IMR-90 (cell line): ENCODE results near the gene WNT7B. TPM values are rescaled to one million over a fixed set of nuclear protein-coding genes. Genes with fewer than 3 reads are reported as not detected.

Experiments used
- ATAC-seq: fragments of 200-7000 bp; cut with Tn5 transposase; 2 replicates; pipeline ENCODE4 v1.9.1; 2020; ENCODE audit warnings: low read depth, mild to moderate bottlenecking, moderate library complexity
- BruUV-seq: library from RNA; stranded (reverse); fragments of 400-500 nt; replicated peaks from 2 replicates; lab custom pipeline; 2021; lab: Mats Ljungman, UMichigan
- CTCF ChIA-PET: fragments of 300-600 bp; formaldehyde crosslinking; extraction: SDS; loops from one replicate; lab custom pipeline; 2021; ENCODE audit warnings: antibody characterized with exemption; lab: Yijun Ruan, JAX
- POLR2A ChIA-PET: fragments of 300-600 bp; sonication (Branson Sonifier 250); formaldehyde crosslinking; loops from one replicate; lab custom pipeline; 2022; ENCODE audit warnings: antibody characterized with exemption; ENCODE audit not compliant: unreplicated experiment; lab: Charles Lee
- DNase-seq: peaks from one replicate; pipeline ENCODE4 v3.0.0; 2013
- H2AFZ ChIP-seq: replicated peaks from 2 replicates; pipeline ENCODE3; 2013; ENCODE audit warnings: low read length, mild to moderate bottlenecking; ENCODE audit not compliant: poor library complexity
- H2AK5ac ChIP-seq: 2 replicates; pipeline ENCODE4 v1.6.1; 2013; ENCODE audit warnings: low read depth, low read length, inconsistent platforms
- H2AK9ac ChIP-seq: replicated peaks from 2 replicates; pipeline ENCODE3; 2013; ENCODE audit warnings: mild to moderate bottlenecking, low read depth, low read length, moderate library complexity; ENCODE audit not compliant: poor library complexity
- H2BK120ac ChIP-seq: 2 replicates; pipeline ENCODE4 v1.6.1; 2013; ENCODE audit warnings: low read depth, low read length, inconsistent platforms
- H2BK15ac ChIP-seq: 3 replicates; pipeline ENCODE4 v1.6.1; 2013; ENCODE audit warnings: low read depth, low read length, inconsistent platforms
- H2BK20ac ChIP-seq: 2 replicates; pipeline ENCODE4 v1.6.1; 2013; ENCODE audit warnings: low read depth, mild to moderate bottlenecking, inconsistent platforms, low read length, moderate library complexity
- H2BK5ac ChIP-seq: 2 replicates; pipeline ENCODE4 v1.6.1; 2013; ENCODE audit warnings: mild to moderate bottlenecking, low read depth, low read length, inconsistent platforms; ENCODE audit not compliant: poor library complexity, severe bottlenecking
- H3K14ac ChIP-seq: replicated peaks from 2 replicates; pipeline ENCODE4 v1.6.1; 2013; ENCODE audit warnings: low read depth, low read length, inconsistent platforms
- H3K18ac ChIP-seq: 2 replicates; pipeline ENCODE4 v1.6.1; 2013; ENCODE audit warnings: low read depth, low read length, control low read depth
- H3K23ac ChIP-seq: 2 replicates; pipeline ENCODE4 v1.6.1; 2013; ENCODE audit warnings: low read depth, low read length, inconsistent platforms
- H3K27ac ChIP-seq: 2 replicates; pipeline ENCODE4 v1.5.1; 2013; ENCODE audit warnings: mild to moderate bottlenecking, control low read depth, low read length; ENCODE audit not compliant: insufficient read depth
- H3K27me3 ChIP-seq: 2 replicates; pipeline ENCODE4 v1.6.1; 2013; ENCODE audit warnings: low read length; ENCODE audit not compliant: control insufficient read depth, insufficient read depth
- H3K36me3 ChIP-seq: 2 replicates; pipeline ENCODE4 v1.6.1; 2013; ENCODE audit warnings: low read length, mixed read lengths; ENCODE audit not compliant: control insufficient read depth, insufficient read depth
- H3K4ac ChIP-seq: 2 replicates; pipeline ENCODE4 v1.6.1; 2013; ENCODE audit warnings: low read depth, low read length, inconsistent platforms
- H3K4me1 ChIP-seq: 2 replicates; pipeline ENCODE4 v1.6.1; 2013; ENCODE audit warnings: low read length, mixed read lengths; ENCODE audit not compliant: control insufficient read depth, insufficient read depth
- H3K4me2 ChIP-seq: 2 replicates; pipeline ENCODE4 v1.6.1; 2013; ENCODE audit warnings: low read depth, mild to moderate bottlenecking, control low read depth, low read length, moderate library complexity
- H3K4me3 ChIP-seq: 2 replicates; pipeline ENCODE4 v1.5.1; 2013; ENCODE audit warnings: low read depth, mild to moderate bottlenecking, control low read depth, low read length, moderate library complexity; ENCODE audit not compliant: insufficient read depth
- H3K56ac ChIP-seq: 2 replicates; pipeline ENCODE4 v1.6.1; 2013; ENCODE audit warnings: low read length, inconsistent platforms; ENCODE audit not compliant: insufficient read depth; ENCODE audit errors: extremely low read depth
- H3K79me1 ChIP-seq, 2 experiments: 2 replicates each; pipeline ENCODE4 v1.6.1; 2013; ENCODE audit warnings: low read length in 2 of 2, inconsistent platforms in 1 of 2, low read depth in 1 of 2
- H3K9ac ChIP-seq: 2 replicates; pipeline ENCODE4 v1.6.1; 2013; ENCODE audit warnings: low read depth, low read length, control low read depth
- H3K9me1 ChIP-seq: 2 replicates; pipeline ENCODE4 v1.6.1; 2013; ENCODE audit warnings: low read length, inconsistent platforms; ENCODE audit not compliant: insufficient read depth
- H3K9me3 ChIP-seq: 2 replicates; pipeline ENCODE4 v1.6.1; 2013; ENCODE audit warnings: low read length; ENCODE audit not compliant: control insufficient read depth, insufficient read depth
- H4K20me1 ChIP-seq: 2 replicates; pipeline ENCODE4 v1.6.1; 2013; ENCODE audit warnings: low read length, inconsistent platforms; ENCODE audit not compliant: insufficient read depth
- H4K5ac ChIP-seq: 2 replicates; pipeline ENCODE4 v1.6.1; 2013; ENCODE audit warnings: mild to moderate bottlenecking, low read depth, low read length, control low read depth
- H4K8ac ChIP-seq, 2 experiments: 2 replicates each; pipeline ENCODE4 v1.6.1; 2013; ENCODE audit warnings: low read depth in 2 of 2, low read length in 2 of 2, control low read depth in 1 of 2, inconsistent platforms in 1 of 2
- H4K91ac ChIP-seq: 2 replicates; pipeline ENCODE4 v1.6.1; 2013; ENCODE audit warnings: low read depth, low read length, inconsistent platforms; ENCODE audit not compliant: insufficient read depth
- BHLHE40 ChIP-seq: fragments of 150-350 bp; IDR thresholded peaks from 2 replicates; pipeline ENCODE4 v1.6.1; 2016; ENCODE audit warnings: mild to moderate bottlenecking, low read depth, low read length
- CEBPB ChIP-seq: IDR thresholded peaks from 2 replicates; pipeline ENCODE4 v1.6.1; 2012; ENCODE audit warnings: low read depth, low read length, improper control_type of control experiment
- FOS ChIP-seq: fragments of 150-350 bp; IDR thresholded peaks from 2 replicates; pipeline ENCODE4 v1.6.1; 2016; ENCODE audit warnings: low read depth, low read length
- MAFK ChIP-seq: IDR thresholded peaks from 2 replicates; pipeline ENCODE4 v1.6.1; 2012; ENCODE audit warnings: low read depth, low read length, improper control_type of control experiment
- MAZ ChIP-seq: IDR thresholded peaks from 2 replicates; pipeline ENCODE4 v1.6.1; 2012; ENCODE audit warnings: low read depth, mild to moderate bottlenecking, low read length, improper control_type of control experiment, moderate library complexity, borderline replicate concordance
- NFE2L2 ChIP-seq: fragments of 150-350 bp; IDR thresholded peaks from 2 replicates; pipeline ENCODE4 v1.6.1; 2016; ENCODE audit warnings: low read depth, mild to moderate bottlenecking, low read length
- POLR2A ChIP-seq: IDR thresholded peaks from 2 replicates; pipeline ENCODE4 v1.6.1; 2012; ENCODE audit warnings: mild to moderate bottlenecking, low read depth, low read length
- RAD21 ChIP-seq: IDR thresholded peaks from 2 replicates; pipeline ENCODE4 v1.6.1; 2012; ENCODE audit warnings: low read length, improper control_type of control experiment
- RCOR1 ChIP-seq: IDR thresholded peaks from 2 replicates; pipeline ENCODE4 v1.6.1; 2012; ENCODE audit warnings: mild to moderate bottlenecking, low read length, improper control_type of control experiment; ENCODE audit not compliant: insufficient replicate concordance
- RFX5 ChIP-seq: IDR thresholded peaks from 2 replicates; pipeline ENCODE4 v1.8.0; 2012; ENCODE audit warnings: low read depth, mild to moderate bottlenecking, low read length, moderate library complexity
- SMC3 ChIP-seq: fragments of 150-350 bp; IDR thresholded peaks from 2 replicates; pipeline ENCODE4 v1.6.1; 2016; ENCODE audit warnings: low read depth, mild to moderate bottlenecking, antibody characterized with exemption, low read length, moderate library complexity
- WGBS, 2 experiments: methylation state at CpG; one replicate each; pipeline versions ENCODE4 v1.1.5 to v1.1.7; 2013; ENCODE audit warnings: missing lambda C conversion rate in 2 of 2; ENCODE audit not compliant: insufficient read length in 1 of 2; ENCODE audit errors: extremely low coverage in 2 of 2; 5-methylcytosine and 5-hydroxymethylcytosine counted together
- dilution Hi-C: fragments of 300-500 bp; cut with HindIII; formaldehyde crosslinking; loops from one replicate; pipeline ENCODE4 v1.14.3; 2018; ENCODE audit warnings: low sequenced_read_pairs; ENCODE audit not compliant: unreplicated experiment
- in situ Hi-C: fragments of 300-500 bp; cut with MboI; formaldehyde crosslinking; loops from 3 replicates; pipeline ENCODE4 v1.14.3; 2019; ENCODE audit warnings: low sequenced_read_pairs, inconsistent platforms, mixed read lengths
- intact Hi-C: fragments of 100-400 bp; cut with micrococcal nuclease; formaldehyde crosslinking; loops from 2 replicates; pipeline ENCODE4 v1.10.0; 2022
- polyA plus RNA-seq, 3 experiments: library from polyadenylated mRNA; depleted of rRNA; stranded (reverse); fragments of >200 nt; gene quantifications; 2 replicates each; pipeline ENCODE4 v1.2.3, GENCODE V29; 2012; ENCODE audit warnings: low replicate concordance in 1 of 3
- total RNA-seq: library from RNA; depleted of rRNA; stranded (reverse); fragments of >200 nt; gene quantifications from 2 replicates; pipeline ENCODE4 v1.2.3, GENCODE V29; 2012
- TF ChIP-seq, protein P1 (sequence below): fragments of 150-350 bp; IDR thresholded peaks from 2 replicates; pipeline ENCODE4 v1.6.1; 2016; ENCODE audit warnings: low read depth, mild to moderate bottlenecking, low read length, moderate library complexity, borderline replicate concordance
- TF ChIP-seq, protein P2 (sequence below): fragments of 150-350 bp; IDR thresholded peaks from 2 replicates; pipeline ENCODE4 v1.6.1; 2017; ENCODE audit warnings: mild to moderate bottlenecking, antibody characterized with exemption, low read length, low read depth
- TF ChIP-seq, protein P3 (sequence below): conservative IDR thresholded peaks from 2 replicates; pipeline ENCODE4 v1.5.1; 2012; ENCODE audit warnings: mild to moderate bottlenecking, low read depth, low read length, improper control_type of control experiment

WNT7B gene
- total and polyA plus RNA-seq, 2 of the 4 experiments (the other 2 are of a cell fraction) = under 0.01 to 0.15 TPM

DNA sequence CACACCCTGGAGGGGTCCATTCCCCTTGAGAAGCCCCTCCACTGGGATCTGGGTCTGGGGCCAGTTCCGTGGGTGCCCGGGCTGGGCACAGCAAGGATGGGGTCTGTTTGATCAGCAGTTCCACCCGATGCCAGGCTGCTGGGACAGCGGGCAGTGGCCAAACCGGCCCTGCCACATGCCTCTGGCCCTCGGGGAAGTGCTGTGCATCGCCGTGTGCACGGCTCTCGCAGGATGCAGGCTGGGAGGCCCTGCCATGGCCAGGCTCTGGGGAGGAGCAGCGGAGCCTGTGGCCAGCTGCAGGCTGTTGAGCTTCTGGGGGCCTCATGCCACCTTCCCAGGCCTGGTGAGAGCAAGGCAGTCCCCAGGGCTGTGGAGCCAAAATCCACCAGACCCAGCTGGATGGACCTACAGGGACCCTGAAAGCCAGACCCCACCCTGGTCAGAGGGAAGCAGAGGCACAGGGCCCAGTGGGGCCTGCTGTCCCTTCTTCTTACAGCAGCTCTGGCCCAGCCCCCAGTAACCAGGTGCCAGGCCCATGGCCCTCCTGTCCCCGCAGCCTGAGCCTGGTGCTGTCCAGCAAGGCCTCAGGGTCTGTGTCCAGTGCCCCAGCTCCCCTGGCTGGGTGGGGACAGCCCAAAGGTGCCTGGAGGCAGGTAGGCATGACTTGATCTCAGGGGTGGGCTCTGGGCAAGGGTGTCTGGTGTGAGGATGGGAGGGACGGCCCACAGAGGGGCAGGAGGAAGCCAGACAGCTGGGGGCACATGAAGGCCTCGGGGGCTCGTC lies 57.3 kb downstream of the WNT7B start:
- no peak overlapping the region for H2BK20ac ChIP-seq
- H2BK5ac ChIP-seq = no peak overlapping the region
- DNase-seq (no peak), ATAC-seq (no peak)
- no peak overlapping the region for H2AK9ac ChIP-seq
- no peak overlapping the region for H4K5ac ChIP-seq
- no peaks in the 10 kb centered on the region for H4K20me1 ChIP-seq
- ChIA-PET POLR2A (no interaction called here), CTCF (no interaction called here)
- H3K4me2 ChIP-seq = no peak overlapping the region
- no peak for TF ChIP-seq RCOR1
- no peak for TF ChIP-seq POLR2A
- no peak for TF ChIP-seq BHLHE40
- TF ChIP-seq, protein P1, sequence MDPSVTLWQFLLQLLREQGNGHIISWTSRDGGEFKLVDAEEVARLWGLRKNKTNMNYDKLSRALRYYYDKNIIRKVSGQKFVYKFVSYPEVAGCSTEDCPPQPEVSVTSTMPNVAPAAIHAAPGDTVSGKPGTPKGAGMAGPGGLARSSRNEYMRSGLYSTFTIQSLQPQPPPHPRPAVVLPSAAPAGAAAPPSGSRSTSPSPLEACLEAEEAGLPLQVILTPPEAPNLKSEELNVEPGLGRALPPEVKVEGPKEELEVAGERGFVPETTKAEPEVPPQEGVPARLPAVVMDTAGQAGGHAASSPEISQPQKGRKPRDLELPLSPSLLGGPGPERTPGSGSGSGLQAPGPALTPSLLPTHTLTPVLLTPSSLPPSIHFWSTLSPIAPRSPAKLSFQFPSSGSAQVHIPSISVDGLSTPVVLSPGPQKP = no peak
- no peak for TF ChIP-seq SMC3
- TF ChIP-seq CEBPB = no peak
- no peak for TF ChIP-seq RFX5
- TF ChIP-seq, protein P2, sequence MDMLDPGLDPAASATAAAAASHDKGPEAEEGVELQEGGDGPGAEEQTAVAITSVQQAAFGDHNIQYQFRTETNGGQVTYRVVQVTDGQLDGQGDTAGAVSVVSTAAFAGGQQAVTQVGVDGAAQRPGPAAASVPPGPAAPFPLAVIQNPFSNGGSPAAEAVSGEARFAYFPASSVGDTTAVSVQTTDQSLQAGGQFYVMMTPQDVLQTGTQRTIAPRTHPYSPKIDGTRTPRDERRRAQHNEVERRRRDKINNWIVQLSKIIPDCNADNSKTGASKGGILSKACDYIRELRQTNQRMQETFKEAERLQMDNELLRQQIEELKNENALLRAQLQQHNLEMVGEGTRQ = no peak
- TF ChIP-seq, protein P3, sequence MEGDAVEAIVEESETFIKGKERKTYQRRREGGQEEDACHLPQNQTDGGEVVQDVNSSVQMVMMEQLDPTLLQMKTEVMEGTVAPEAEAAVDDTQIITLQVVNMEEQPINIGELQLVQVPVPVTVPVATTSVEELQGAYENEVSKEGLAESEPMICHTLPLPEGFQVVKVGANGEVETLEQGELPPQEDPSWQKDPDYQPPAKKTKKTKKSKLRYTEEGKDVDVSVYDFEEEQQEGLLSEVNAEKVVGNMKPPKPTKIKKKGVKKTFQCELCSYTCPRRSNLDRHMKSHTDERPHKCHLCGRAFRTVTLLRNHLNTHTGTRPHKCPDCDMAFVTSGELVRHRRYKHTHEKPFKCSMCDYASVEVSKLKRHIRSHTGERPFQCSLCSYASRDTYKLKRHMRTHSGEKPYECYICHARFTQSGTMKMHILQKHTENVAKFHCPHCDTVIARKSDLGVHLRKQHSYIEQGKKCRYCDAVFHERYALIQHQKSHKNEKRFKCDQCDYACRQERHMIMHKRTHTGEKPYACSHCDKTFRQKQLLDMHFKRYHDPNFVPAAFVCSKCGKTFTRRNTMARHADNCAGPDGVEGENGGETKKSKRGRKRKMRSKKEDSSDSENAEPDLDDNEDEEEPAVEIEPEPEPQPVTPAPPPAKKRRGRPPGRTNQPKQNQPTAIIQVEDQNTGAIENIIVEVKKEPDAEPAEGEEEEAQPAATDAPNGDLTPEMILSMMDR = no peak
- TF ChIP-seq NFE2L2 = no peak
- TF ChIP-seq MAZ = no peak
- TF ChIP-seq RAD21 = no peak
- no peak for TF ChIP-seq FOS
- TF ChIP-seq MAFK = no peak
- H3K14ac ChIP-seq = no peak overlapping the region
- H3K9me3 ChIP-seq = no peaks in the 10 kb centered on the region; the same call in 1 of the 2 replicates
- no peak overlapping the region for H3K23ac ChIP-seq
- intact Hi-C loops (no loop called here), in situ Hi-C loops (no loop called here), dilution Hi-C loops (no loop called here)
- H3K4ac ChIP-seq = no peak overlapping the region
- H2BK15ac ChIP-seq = no peak overlapping the region
- no peak overlapping the region for H3K27ac ChIP-seq
- no TSS peak for BruUV-seq
- WGBS, 2 experiments = 84% methylated on average over 11 of the region's 15 CpGs; no CpG with 5 or more reads in 1 of the 2 experiments
- no peak overlapping the region for H2AK5ac ChIP-seq
- H2AFZ ChIP-seq = no peak overlapping the region
- H3K27me3 ChIP-seq = peaks cover 36% of the 10 kb centered on the region
- H3K4me1 ChIP-seq = no peaks in the 10 kb centered on the region
- H4K8ac ChIP-seq = no peak overlapping the region
- H3K56ac ChIP-seq = no peak overlapping the region
- no peak overlapping the region for H2BK120ac ChIP-seq
- no peak overlapping the region for H3K18ac ChIP-seq
- H4K91ac ChIP-seq = no peak overlapping the region
- no peaks in the 10 kb centered on the region for H3K36me3 ChIP-seq
- no peaks in the 10 kb centered on the region for H3K79me1 ChIP-seq
- H3K9me1 ChIP-seq = no peaks in the 10 kb centered on the region
- H3K4me3 ChIP-seq = no peak overlapping the region
- H3K9ac ChIP-seq = no peak overlapping the region
